GM18867 (cell line): ENCODE measurements around the gene STXBP5L.
A peak's percentile ranks its signal among the peaks of the same experiment; 100 is the strongest.
"Not testable (repeated sequence)": the region's sequence is repeated elsewhere in the genome, so short reads cannot be mapped to it uniquely, and the experiment has no call there.

Source experiments
- ATAC-seq: cut with Tn5 transposase; IDR thresholded peaks from one replicate; pipeline ENCODE4 v1.9.1; 2021; ENCODE audit warnings: mild to moderate bottlenecking, moderate library complexity; ENCODE audit not compliant: unreplicated experiment

Gene STXBP5L

GRCh38 chr3:120908030-120908794, at the start of gene STXBP5L:
TSS of gene STXBP5L (plus strand) at chr3:120908205. CDS start at chr3:120909579, 1,374 bp downstream.
- ATAC-seq = peak; percentile 98

- no peak for ATAC-seq
These were observed 49.5 kb upstream of the STXBP5L start for GRCh38 chr3:120858521-120858920.

- ATAC-seq = no peak
These were observed 43.5 kb upstream of the STXBP5L start for GRCh38 chr3:120864541-120864940.

GRCh38 chr3:120875507-120875906, 32.5 kb upstream of the STXBP5L start:
- ATAC-seq = no peak

GRCh38 chr3:120875989-120876388, 32.0 kb upstream of the STXBP5L start:
- ATAC-seq = no peak

GRCh38 chr3:120879411-120879810, 28.6 kb upstream of the STXBP5L start:
- ATAC-seq = no peak

GRCh38 chr3:120892921-120893320, 15.1 kb upstream of the STXBP5L start:
- no peak for ATAC-seq

- no peak for ATAC-seq
These were observed 13.5 kb upstream of the STXBP5L start for GRCh38 chr3:120894316-120895057.

GRCh38 chr3:120901716-120902115, 6.3 kb upstream of the STXBP5L start:
- not testable (repeated sequence) for ATAC-seq

GRCh38 chr3:120903221-120903620, 4.8 kb upstream of the STXBP5L start:
- no peak for ATAC-seq

- ATAC-seq = no peak
These were observed 361 bp upstream of the STXBP5L start for GRCh38 chr3:120907659-120908029.

- ATAC-seq = no peak
These were observed 993 bp downstream of the STXBP5L start for GRCh38 chr3:120908795-120909601.

GRCh38 chr3:120909602-120909878, 1.5 kb downstream of the STXBP5L start:
- ATAC-seq = no peak

- ATAC-seq = no peak
These were observed 18.1 kb downstream of the STXBP5L start for GRCh38 chr3:120926146-120926545.

- no peak for ATAC-seq
These were observed 21.0 kb downstream of the STXBP5L start for GRCh38 chr3:120928991-120929390.

- ATAC-seq = no peak
These were observed 23.6 kb downstream of the STXBP5L start for GRCh38 chr3:120931593-120931992.

GRCh38 chr3:120956143-120956542, 48.1 kb downstream of the STXBP5L start:
- no peak for ATAC-seq

- no peak for ATAC-seq
These were observed 74.8 kb downstream of the STXBP5L start for GRCh38 chr3:120982608-120983320.

GRCh38 chr3:120983321-120983665, 75.3 kb downstream of the STXBP5L start:
- no peak for ATAC-seq

- no peak for ATAC-seq
These were observed 75.8 kb downstream of the STXBP5L start for GRCh38 chr3:120983841-120984240.

- no peak for ATAC-seq
These were observed 77.2 kb downstream of the STXBP5L start for GRCh38 chr3:120985242-120985641.
